Neural cell (in vitro differentiated cells): ENCODE data around the gene FAM53A.

Experiments used
- EZH2 ChIP-seq: fragments of 200-600, 300-800 bp; shearing (Covaris generic), sonication (generic); IDR thresholded peaks from 2 replicates; pipeline ENCODE4 v1.6.1; 2014; ENCODE audit warnings: antibody characterized with exemption, low read length, borderline replicate concordance, mild to moderate bottlenecking; ENCODE audit not compliant: insufficient read depth, poor library complexity, severe bottlenecking
- POLR2AphosphoS5 ChIP-seq: IDR thresholded peaks from 2 replicates; pipeline ENCODE4 v1.6.1; 2012
- TF ChIP-seq, protein P1 (sequence below): fragments of 450-650 bp; IDR thresholded peaks from 2 replicates; pipeline ENCODE4 v1.5.1; 2014; ENCODE audit warnings: antibody characterized with exemption, mild to moderate bottlenecking, moderate library complexity; ENCODE audit not compliant: poor library complexity, severe bottlenecking

DNA sequence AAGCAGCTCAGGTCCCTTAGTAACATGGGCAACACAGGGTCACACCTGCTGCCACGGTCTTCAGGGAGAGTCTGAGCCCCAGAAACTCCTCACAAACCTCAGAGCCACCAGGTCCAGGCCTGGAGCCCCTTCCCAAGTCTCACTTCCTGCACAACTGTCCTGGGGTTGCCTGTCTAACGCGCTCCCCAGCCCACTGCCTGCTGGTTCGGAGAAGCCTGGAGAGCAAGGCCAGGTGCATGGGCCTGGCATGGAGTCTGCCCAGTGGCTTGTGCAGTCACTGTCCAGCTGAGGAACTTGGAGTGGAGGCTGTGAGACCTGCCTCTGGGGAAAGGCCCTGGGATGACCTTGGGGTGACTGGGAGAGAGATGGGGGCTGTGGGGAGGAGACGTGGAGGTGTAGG is 28.0 kb downstream of the FAM53A start:
- TF ChIP-seq, protein P1, sequence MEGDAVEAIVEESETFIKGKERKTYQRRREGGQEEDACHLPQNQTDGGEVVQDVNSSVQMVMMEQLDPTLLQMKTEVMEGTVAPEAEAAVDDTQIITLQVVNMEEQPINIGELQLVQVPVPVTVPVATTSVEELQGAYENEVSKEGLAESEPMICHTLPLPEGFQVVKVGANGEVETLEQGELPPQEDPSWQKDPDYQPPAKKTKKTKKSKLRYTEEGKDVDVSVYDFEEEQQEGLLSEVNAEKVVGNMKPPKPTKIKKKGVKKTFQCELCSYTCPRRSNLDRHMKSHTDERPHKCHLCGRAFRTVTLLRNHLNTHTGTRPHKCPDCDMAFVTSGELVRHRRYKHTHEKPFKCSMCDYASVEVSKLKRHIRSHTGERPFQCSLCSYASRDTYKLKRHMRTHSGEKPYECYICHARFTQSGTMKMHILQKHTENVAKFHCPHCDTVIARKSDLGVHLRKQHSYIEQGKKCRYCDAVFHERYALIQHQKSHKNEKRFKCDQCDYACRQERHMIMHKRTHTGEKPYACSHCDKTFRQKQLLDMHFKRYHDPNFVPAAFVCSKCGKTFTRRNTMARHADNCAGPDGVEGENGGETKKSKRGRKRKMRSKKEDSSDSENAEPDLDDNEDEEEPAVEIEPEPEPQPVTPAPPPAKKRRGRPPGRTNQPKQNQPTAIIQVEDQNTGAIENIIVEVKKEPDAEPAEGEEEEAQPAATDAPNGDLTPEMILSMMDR = no peak
- TF ChIP-seq EZH2 = no peak
- no peak for TF ChIP-seq POLR2AphosphoS5
